ENCODE results near the gene RAB3GAP2. TPM values are rescaled to one million over a fixed set of nuclear protein-coding genes. Genes with fewer than 3 reads are reported as not detected.
"Not testable (repeated sequence)": the region's sequence is repeated elsewhere in the genome, so short reads cannot be mapped to it uniquely, and the experiment has no call there.

RAB3GAP2 gene
- total RNA-seq, 4 donors from 2014 or later = 19.9 to 35.3 (median 27.3) TPM

- no peak for ATAC-seq
- no peak for TF ChIP-seq POLR2A (IDR thresholded peaks at IDR 0.05)
- no peak for TF ChIP-seq POLR2AphosphoS5 (IDR thresholded peaks at IDR 0.05)
- TF ChIP-seq EP300 (IDR thresholded peaks at IDR 0.05) = no peak
- TF ChIP-seq CTCF (IDR thresholded peaks at IDR 0.05) = no peak
Observed at GRCh38 chr1:220123066-220123465, 149.2 kb downstream of the RAB3GAP2 start.

GRCh38 chr1:220121791-220122530, 150.3 kb downstream of the RAB3GAP2 start:
- no peak for ATAC-seq

More at GRCh38 chr1:220123066-220123465, 149.2 kb downstream of the RAB3GAP2 start:
- Histone ChIP-seq H3K36me3 (peaks cover 0 to 29% of the 10 kb centered on the region in 2 donors), H3K4me3 (no peak overlapping the region), H3K9me3 (no peaks in the 10 kb centered on the region), H3K27ac (no peak overlapping the region), H3K27me3 (no peaks in the 10 kb centered on the region), H3K4me1 (peaks cover 0 to 8% (median 3%) of the 10 kb centered on the region in 3 donors)

GRCh38 chr1:220119043-220119512, 153.2 kb downstream of the RAB3GAP2 start:
- ATAC-seq = no peak
- TF ChIP-seq CTCF (IDR thresholded peaks at IDR 0.05) = no peak
- TF ChIP-seq POLR2AphosphoS5 (IDR thresholded peaks at IDR 0.05) = no peak
- TF ChIP-seq EP300 (IDR thresholded peaks at IDR 0.05) = no peak
- no peak for TF ChIP-seq POLR2A (IDR thresholded peaks at IDR 0.05)
- Histone ChIP-seq H3K36me3 (peaks cover 0 to 36% of the 10 kb centered on the region in 2 donors), H3K9me3 (no peaks in the 10 kb centered on the region), H3K27ac (no peak overlapping the region), H3K27me3 (no peaks in the 10 kb centered on the region), H3K4me3 (no peak overlapping the region), H3K4me1 (peaks cover 0 to 8% (median 3%) of the 10 kb centered on the region in 3 donors)
- WGBS, 2 donors (ENCODE audit: low coverage in 1 of 2) = 53 to 67% methylated on average over 6 of the region's 6 CpGs

More at GRCh38 chr1:220121791-220122530, 150.3 kb downstream of the RAB3GAP2 start:
- no peak overlapping the region for H3K4me3 ChIP-seq
- H3K36me3 ChIP-seq = peaks cover 0 to 24% of the 10 kb centered on the region in 2 donors
- WGBS, 2 donors (ENCODE audit: low coverage in 1 of 2) = 70 to 80% methylated on average over 5 to 8 of the region's 8 CpGs
- H3K9me3 ChIP-seq = no peaks in the 10 kb centered on the region
- peaks cover 0 to 8% (median 3%) of the 10 kb centered on the region in 3 donors for H3K4me1 ChIP-seq
- H3K27me3 ChIP-seq = no peaks in the 10 kb centered on the region
- H3K27ac ChIP-seq = no peak overlapping the region
- TF ChIP-seq EP300 (IDR thresholded peaks at IDR 0.05) (no peak), CTCF (IDR thresholded peaks at IDR 0.05) (no peak), POLR2AphosphoS5 (IDR thresholded peaks at IDR 0.05) (no peak), POLR2A (IDR thresholded peaks at IDR 0.05) (no peak)

GRCh38 chr1:220113136-220113695, 159.0 kb downstream of the RAB3GAP2 start:
- no peaks in the 10 kb centered on the region for H3K27me3 ChIP-seq
- peaks cover 0 to 93% of the 10 kb centered on the region in 2 donors for H3K36me3 ChIP-seq
- H3K9me3 ChIP-seq = no peaks in the 10 kb centered on the region
- ATAC-seq = no peak
- no peaks in the 10 kb centered on the region for H3K4me1 ChIP-seq
- no peak overlapping the region for H3K4me3 ChIP-seq
- 74 to 75% methylated on average over 5 of the region's 5 CpGs for WGBS, 2 donors (ENCODE audit: low coverage in 1 of 2)
- H3K27ac ChIP-seq = no peak overlapping the region
- peak in 2 of 4 experiments; percentile 33 to 41 for TF ChIP-seq CTCF (IDR thresholded peaks at IDR 0.05)
- no peak for TF ChIP-seq EP300 (IDR thresholded peaks at IDR 0.05)

GRCh38 chr1:220112600-220112999, 159.7 kb downstream of the RAB3GAP2 start:
- not testable (repeated sequence) for ATAC-seq, H3K27ac ChIP-seq, H3K4me3 ChIP-seq, H3K27me3 ChIP-seq, H3K9me3 ChIP-seq, H3K4me1 ChIP-seq
- 90 to 92% methylated on average over 2 of the region's 4 CpGs for WGBS, 2 donors (ENCODE audit: low coverage in 1 of 2)
- H3K36me3 ChIP-seq = peaks cover 0 to 99% of the 10 kb centered on the region in 2 donors

- H3K4me1 ChIP-seq, ATAC-seq, H3K9me3 ChIP-seq, H3K27me3 ChIP-seq, H3K27ac ChIP-seq, H3K4me3 ChIP-seq: not testable (repeated sequence)
- H3K36me3 ChIP-seq = peaks cover 0 to 99% of the 10 kb centered on the region in 2 donors
- WGBS, 2 donors (ENCODE audit: low coverage in 1 of 2) = 81 to 100% methylated on average over 6 of the region's 6 CpGs
Observed at GRCh38 chr1:220110473-220110872, 161.8 kb downstream of the RAB3GAP2 start.

Measured in gastroesophageal sphincter (tissue), 4 donors.